HUES48 (cell line): ENCODE data around the gene ATP5PO.

Source experiments
- H3K27ac ChIP-seq: one replicate; pipeline ENCODE4 v1.7.0; 2013; ENCODE audit warnings: low read depth, low read length, inconsistent platforms
- H3K27me3 ChIP-seq: 2 replicates; pipeline ENCODE4 v1.6.1; 2013; ENCODE audit warnings: mild to moderate bottlenecking, low read length; ENCODE audit not compliant: control insufficient read depth, insufficient read depth
- H3K36me3 ChIP-seq: 2 replicates; pipeline ENCODE4 v1.6.1; 2013; ENCODE audit warnings: low read length; ENCODE audit not compliant: control insufficient read depth, insufficient read depth
- H3K4me1 ChIP-seq: 2 replicates; pipeline ENCODE4 v1.6.1; 2013; ENCODE audit warnings: mild to moderate bottlenecking, low read length; ENCODE audit not compliant: control insufficient read depth, insufficient read depth
- H3K4me3 ChIP-seq: 2 replicates; pipeline ENCODE4 v1.5.1; 2013; ENCODE audit warnings: mild to moderate bottlenecking, low read depth, low read length
- H3K9ac ChIP-seq: 2 replicates; pipeline ENCODE4 v1.6.1; 2013; ENCODE audit warnings: mild to moderate bottlenecking, low read depth, low read length, moderate library complexity
- H3K9me3 ChIP-seq: 2 replicates; pipeline ENCODE4 v1.6.1; 2013; ENCODE audit warnings: low read length; ENCODE audit not compliant: control insufficient read depth, insufficient read depth

Gene ATP5PO, protein sequence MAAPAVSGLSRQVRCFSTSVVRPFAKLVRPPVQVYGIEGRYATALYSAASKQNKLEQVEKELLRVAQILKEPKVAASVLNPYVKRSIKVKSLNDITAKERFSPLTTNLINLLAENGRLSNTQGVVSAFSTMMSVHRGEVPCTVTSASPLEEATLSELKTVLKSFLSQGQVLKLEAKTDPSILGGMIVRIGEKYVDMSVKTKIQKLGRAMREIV

DNA sequence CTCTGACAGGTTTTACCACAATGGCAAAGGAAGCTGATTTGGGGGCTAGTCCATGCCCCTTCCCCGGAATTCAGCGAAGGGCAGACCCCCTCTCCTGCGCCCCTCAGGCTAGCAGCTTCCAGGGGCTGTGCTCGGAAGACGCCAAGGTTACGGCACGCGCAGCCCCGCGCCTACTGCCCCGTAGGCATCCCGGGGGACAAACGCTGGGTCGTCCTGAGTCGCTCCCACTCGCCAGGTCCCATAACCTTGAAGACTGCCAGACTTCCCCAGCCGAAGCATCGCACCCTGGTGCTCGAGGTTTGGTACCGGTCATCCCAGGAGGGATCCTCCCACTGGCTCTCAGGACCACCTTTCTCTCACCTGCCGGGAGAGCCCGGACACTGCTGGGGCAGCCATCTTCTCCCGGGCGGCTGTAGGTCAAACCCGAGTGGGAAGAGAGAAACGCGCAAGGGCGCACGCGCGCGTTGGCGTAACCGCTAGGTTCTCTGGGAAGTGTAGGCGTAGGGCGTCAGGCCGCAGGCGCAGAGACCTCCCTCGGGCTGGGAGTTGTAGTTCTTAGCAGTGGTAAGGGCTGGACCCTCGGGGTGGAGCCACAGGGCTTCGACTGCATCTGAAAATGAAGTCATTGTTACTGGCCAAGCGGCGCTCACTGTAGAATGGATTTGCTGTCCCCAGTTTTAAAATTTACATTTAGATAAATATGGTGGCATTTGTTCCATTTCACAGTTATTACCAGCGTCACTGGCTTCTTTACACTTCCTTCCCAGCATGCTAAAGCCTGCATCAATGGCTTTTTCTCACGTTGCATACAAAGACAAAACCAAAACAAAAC is at the start of gene ATP5PO:
ATP5PO (minus strand) TSS at position 437 of the 832 bp plus-strand sequence; CDS start at position 396, 41 bp downstream.
- peaks cover 11% of the 10 kb centered on the region; the same call in 1 of the 2 replicates for H3K4me1 ChIP-seq
- peak within 1 kb of the TSS; percentile 69 for H3K27ac ChIP-seq
- H3K9ac ChIP-seq: peak within 1 kb of the TSS; percentile 76
- H3K36me3 ChIP-seq: peaks cover 38% of the 10 kb centered on the region
- H3K27me3 ChIP-seq: no peaks in the 10 kb centered on the region
- peak within 1 kb of the TSS; percentile 89 for H3K4me3 ChIP-seq
- H3K9me3 ChIP-seq: no peaks in the 10 kb centered on the region

DNA sequence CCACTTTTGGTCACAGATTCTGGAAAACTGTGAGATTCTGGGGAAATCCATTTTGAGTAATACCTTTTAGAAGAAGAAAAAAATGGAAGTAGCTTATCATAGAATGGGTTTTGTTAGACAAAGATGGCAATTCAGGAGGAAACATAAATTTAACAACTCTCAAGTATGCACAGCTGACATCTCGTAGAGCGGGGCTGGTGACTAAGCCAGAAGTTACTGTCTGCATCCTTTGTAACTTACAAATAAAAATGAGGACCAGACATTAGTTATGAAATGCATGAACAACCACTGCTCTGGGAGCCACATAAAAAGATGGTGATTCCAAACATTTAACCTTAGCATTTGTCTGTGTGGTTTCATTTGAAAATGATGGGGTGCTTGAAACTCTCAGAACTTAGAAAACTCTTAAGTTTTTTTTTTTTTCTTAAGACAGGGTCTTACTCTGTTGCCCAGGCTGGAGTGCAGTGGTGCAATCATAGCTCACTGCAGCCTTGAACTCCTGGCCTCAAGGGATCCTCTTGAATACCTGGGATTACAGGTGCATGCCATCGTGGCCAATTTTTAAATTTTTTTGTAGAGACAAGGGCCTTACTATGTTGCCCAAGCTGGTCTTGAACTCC is 49.2 kb upstream of the ATP5PO start:
- Histone ChIP-seq H3K27ac (no peak overlapping the region), H3K4me1 (peaks cover 3% of the 10 kb centered on the region), H3K27me3 (no peaks in the 10 kb centered on the region), H3K9me3 (no peaks in the 10 kb centered on the region), H3K4me3 (no peak overlapping the region), H3K9ac (no peak overlapping the region), H3K36me3 (no peaks in the 10 kb centered on the region)

DNA sequence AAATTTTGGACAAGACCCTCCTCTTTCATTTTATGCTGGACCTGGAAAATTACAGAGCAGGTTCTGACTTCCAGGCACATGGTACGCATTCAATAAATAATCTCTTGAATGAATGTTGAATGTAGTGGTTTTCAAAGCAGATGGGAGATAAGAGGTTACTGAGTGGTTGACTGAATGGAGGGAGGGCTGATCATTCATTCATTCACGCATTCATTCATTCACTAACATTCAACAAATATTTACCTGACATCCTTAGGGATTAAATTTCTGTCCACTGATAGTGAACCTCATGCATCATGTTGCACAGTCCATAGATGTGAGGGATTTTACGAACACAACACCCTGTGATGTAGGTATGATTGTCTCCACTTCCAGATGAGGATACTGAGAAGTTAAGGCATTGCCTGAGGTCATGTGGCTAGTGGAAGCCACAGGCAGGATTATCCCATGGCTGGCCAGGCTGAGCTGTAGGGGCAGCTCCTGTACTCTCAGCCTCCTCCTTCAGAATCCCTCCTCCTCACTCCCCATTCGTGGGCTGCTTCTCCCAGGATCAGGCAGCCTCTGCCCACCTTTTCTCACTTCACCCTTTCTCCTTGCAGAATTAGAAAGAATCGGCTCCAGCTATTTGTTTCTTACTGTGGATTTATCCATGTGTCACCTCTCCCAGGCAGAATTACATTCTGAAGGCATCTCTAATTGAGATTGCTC is 48.4 kb upstream of the ATP5PO start:
- Histone ChIP-seq H3K9me3 (no peaks in the 10 kb centered on the region), H3K27ac (no peak overlapping the region), H3K4me1 (peaks cover 3% of the 10 kb centered on the region), H3K9ac (no peak overlapping the region), H3K27me3 (no peaks in the 10 kb centered on the region), H3K36me3 (no peaks in the 10 kb centered on the region), H3K4me3 (no peak overlapping the region)

DNA sequence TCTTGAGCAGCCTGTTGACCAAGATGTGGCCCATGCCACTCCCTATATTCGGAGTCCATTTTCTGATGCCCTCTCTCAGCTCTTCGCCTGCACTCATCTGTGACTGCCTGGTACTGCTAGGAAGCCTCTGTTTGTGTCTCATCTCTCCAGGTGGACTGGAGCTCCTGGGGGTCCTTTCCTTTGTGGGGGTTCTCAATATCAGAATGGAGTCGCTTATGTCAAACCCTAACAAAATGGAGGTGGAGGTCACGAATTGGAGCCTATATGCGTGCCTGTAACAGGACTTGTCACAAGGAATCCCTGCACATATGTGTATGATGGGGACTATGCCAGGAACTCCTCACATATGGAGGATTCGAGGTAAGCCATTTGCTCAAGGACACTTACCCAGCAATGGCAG is 46.7 kb upstream of the ATP5PO start:
- Histone ChIP-seq H3K27ac (no peak overlapping the region), H3K9me3 (no peaks in the 10 kb centered on the region), H3K9ac (no peak overlapping the region), H3K4me3 (no peak overlapping the region), H3K27me3 (no peaks in the 10 kb centered on the region), H3K36me3 (no peaks in the 10 kb centered on the region), H3K4me1 (no peaks in the 10 kb centered on the region)

DNA sequence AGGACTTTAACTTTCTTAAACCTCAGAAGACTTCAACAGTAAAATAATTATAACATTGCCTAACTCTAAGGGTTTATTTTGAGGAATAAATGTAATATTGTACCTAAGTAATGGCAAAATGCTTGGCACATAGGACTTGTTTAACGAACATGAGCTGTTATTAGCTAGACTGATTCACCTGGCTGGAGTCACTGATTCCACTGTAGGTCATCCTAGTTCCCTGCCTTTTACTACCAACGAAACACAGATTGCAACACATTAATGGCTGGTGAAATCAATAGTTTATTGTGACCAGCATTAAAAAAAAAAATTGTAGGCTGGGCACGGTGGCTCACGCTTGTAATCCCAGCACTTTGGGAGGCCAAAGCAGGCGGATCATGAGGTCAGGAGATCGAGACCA is 45.5 kb upstream of the ATP5PO start:
- Histone ChIP-seq H3K9me3 (no peaks in the 10 kb centered on the region), H3K4me3 (no peak overlapping the region), H3K4me1 (no peaks in the 10 kb centered on the region), H3K27me3 (no peaks in the 10 kb centered on the region), H3K9ac (no peak overlapping the region), H3K27ac (no peak overlapping the region), H3K36me3 (no peaks in the 10 kb centered on the region)

DNA sequence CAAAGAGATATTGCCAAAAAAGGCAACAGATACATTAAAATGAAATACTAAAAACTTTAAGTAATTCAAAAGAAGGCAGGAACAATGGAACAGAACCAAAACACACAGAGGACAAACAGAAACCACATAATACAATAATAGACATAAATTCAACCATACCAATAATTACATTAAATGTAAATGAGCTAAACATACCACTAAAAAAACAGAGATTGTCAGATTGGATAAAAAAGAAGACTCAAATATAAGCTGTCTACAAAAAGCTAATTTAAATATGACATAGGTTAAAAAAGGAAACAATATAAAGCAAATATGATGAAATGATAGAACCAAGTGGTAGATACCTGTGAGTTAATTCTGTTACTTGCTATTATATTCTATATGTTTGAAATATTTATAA is 44.1 kb upstream of the ATP5PO start:
- Histone ChIP-seq H3K4me1 (no peaks in the 10 kb centered on the region), H3K27ac (no peak overlapping the region), H3K27me3 (no peaks in the 10 kb centered on the region), H3K9me3 (no peaks in the 10 kb centered on the region), H3K36me3 (no peaks in the 10 kb centered on the region), H3K9ac (no peak overlapping the region), H3K4me3 (no peak overlapping the region)

DNA sequence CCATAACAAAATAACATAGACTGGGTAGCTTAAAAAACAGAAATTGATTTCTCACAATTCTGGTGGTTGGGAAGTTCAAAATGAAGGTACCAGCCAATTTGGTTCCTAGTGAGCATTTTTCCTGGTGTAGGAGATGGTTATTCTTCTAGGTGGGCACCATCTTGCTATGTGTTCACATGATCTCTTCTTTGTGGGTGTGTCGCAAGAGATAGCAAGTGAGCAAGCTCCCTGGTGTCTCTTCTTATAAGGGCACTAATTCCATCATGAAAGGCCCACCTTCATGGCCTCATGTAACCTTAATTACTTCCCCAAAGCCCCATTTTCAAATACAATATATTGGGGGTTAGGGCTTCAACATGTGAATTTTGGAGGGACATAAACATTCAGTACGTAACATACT is 38.8 kb upstream of the ATP5PO start:
- H3K36me3 ChIP-seq: no peaks in the 10 kb centered on the region
- no peak overlapping the region for H3K9ac ChIP-seq
- no peaks in the 10 kb centered on the region for H3K27me3 ChIP-seq
- no peaks in the 10 kb centered on the region for H3K4me1 ChIP-seq
- no peak overlapping the region for H3K4me3 ChIP-seq
- H3K9me3 ChIP-seq: no peaks in the 10 kb centered on the region
- H3K27ac ChIP-seq: no peak overlapping the region

DNA sequence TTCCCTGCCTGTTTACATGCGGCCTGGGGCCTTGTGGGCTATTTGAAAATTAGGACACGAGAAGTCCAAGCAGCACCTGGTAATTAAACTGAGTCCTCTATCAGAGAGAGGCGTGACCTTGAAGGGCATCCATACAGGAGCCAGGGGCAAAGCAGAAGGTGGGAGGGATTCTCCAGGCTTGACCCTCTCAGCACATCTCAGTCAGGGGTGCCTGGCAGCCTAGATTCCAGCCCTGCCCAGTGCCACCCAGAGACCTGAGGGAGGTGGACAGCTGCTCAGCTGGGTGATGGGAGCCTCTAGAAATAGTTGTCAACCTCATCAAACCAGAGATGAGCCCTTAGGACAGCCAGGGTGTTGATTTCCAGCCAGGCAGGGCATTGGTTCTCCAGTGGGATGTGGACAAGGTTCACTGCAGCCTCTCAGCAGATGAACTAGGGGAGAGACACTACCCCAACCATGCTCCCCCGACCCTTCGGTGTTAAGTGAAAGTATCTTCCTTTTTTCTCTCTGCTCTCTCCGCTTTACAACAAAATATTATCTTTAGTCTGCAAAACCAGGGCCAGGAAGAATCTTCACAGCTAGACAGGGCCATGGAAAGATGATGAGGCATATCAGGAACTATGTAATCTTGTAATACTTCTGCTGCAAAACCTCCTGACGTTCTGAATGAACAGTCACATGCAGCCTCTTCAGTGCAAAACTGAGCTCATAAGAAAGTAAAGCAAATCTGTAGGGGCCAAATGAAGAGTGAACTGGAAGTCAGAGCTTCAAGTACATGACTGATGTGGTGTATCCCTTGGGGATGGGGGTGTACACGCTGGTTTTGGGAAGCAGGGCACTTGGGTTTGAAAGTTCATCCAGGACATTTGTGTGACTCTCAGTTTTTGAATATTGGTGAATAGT is 35.9 kb upstream of the ATP5PO start:
- Histone ChIP-seq H3K9me3 (no peaks in the 10 kb centered on the region), H3K36me3 (no peaks in the 10 kb centered on the region), H3K9ac (no peak overlapping the region), H3K27me3 (no peaks in the 10 kb centered on the region), H3K27ac (no peak overlapping the region), H3K4me3 (no peak overlapping the region), H3K4me1 (peaks cover 22% of the 10 kb centered on the region)

DNA sequence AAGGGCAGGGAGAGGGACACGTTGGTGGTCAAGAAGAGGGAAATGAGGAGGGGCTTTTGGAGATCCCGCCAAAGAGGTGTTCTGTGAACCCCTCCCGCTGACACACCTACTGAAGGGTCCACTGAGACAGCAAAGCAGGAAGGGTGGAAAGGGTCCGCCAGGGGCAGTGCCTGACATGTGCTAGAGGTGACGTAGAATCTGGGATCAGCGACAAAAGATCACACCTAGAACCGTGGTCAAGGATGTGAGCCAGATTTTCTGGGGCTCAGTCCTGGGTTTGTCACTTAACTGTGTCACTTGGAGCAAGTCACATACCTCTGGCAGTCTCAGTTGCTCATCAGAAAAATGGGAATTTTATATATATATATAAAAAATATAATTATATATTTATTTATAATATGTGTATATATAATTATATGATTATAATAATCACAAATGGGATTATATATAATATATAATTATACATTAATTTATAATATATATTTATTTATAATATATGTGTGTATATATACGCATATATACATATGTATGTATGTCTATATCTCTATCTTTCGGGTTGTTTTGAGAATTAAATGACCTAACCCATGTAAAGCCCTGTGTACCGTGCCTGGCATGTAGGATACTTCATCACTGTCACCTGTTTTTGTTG is 35.0 kb upstream of the ATP5PO start:
- Histone ChIP-seq H3K27ac (no peak overlapping the region), H3K27me3 (no peaks in the 10 kb centered on the region), H3K4me1 (peaks cover 22% of the 10 kb centered on the region)

More for the DNA sequence above, 35.0 kb upstream of the ATP5PO start:
- H3K9ac ChIP-seq: no peak overlapping the region
- H3K36me3 ChIP-seq: no peaks in the 10 kb centered on the region
- H3K9me3 ChIP-seq: no peaks in the 10 kb centered on the region
- no peak overlapping the region for H3K4me3 ChIP-seq
